AG09319 (cell line): ENCODE data around the gene ALOX15.
"Not testable (repeated sequence)": the region's sequence is repeated elsewhere in the genome, so short reads cannot be mapped to it uniquely, and the experiment has no call there.

ENCODE experiments used
- DNase-seq: peaks from one replicate; pipeline ENCODE4 v3.0.0-alpha.2; 2010; ENCODE audit warnings: low read depth; ENCODE audit errors: extremely low read depth
- CTCF ChIP-seq: IDR thresholded peaks from 2 replicates; pipeline ENCODE4 v1.5.1; 2011; ENCODE audit warnings: low read depth, mild to moderate bottlenecking, inconsistent platforms, low read length, moderate library complexity

Gene ALOX15

GRCh38 chr17:4616476-4616875 lies 25.0 kb downstream of the ALOX15 start:
- no peak for DNase-seq
- TF ChIP-seq CTCF, result no peak

- TF ChIP-seq CTCF, result no peak
- no peak for DNase-seq
Observed at GRCh38 chr17:4610656-4611055, 30.8 kb downstream of the ALOX15 start.

GRCh38 chr17:4610162-4610561 lies 31.3 kb downstream of the ALOX15 start:
- no peak for DNase-seq
- no peak for TF ChIP-seq CTCF

- DNase-seq, result no peak
- TF ChIP-seq CTCF, result no peak
Observed at GRCh38 chr17:4609761-4610160, 31.7 kb downstream of the ALOX15 start.

- no peak for DNase-seq
- no peak for TF ChIP-seq CTCF
Observed at GRCh38 chr17:4607773-4608187, 33.7 kb downstream of the ALOX15 start.

- no peak for TF ChIP-seq CTCF
- no peak for DNase-seq
Observed at GRCh38 chr17:4607261-4607741, 34.2 kb downstream of the ALOX15 start.

- TF ChIP-seq CTCF, result no peak
- no peak for DNase-seq
Observed at GRCh38 chr17:4605826-4606225, 35.7 kb downstream of the ALOX15 start.

GRCh38 chr17:4604736-4605135 lies 36.7 kb downstream of the ALOX15 start:
- not testable (repeated sequence) for DNase-seq
